SK-N-SH treated with all-trans-retinoic acid at 6 μM for 48 hours (cell line): Measurements from ENCODE around the gene COPE.
A peak's percentile ranks its signal among the peaks of the same experiment; 100 is the strongest.

Experiments used
- ATAC-seq: fragments of 200-7000 bp; cut with Tn5 transposase; 3 replicates; pipeline ENCODE4 v1.9.1; 2020; ENCODE audit warnings: mild to moderate bottlenecking, moderate library complexity
- ARNTL ChIP-seq: fragments of 450-650 bp; formaldehyde crosslinking; IDR thresholded peaks from 2 replicates; pipeline ENCODE4 v1.5.0; 2020; ENCODE audit warnings: low read depth, mild to moderate bottlenecking, moderate library complexity, borderline replicate concordance
- BACH2 ChIP-seq: fragments of 250-450 bp; sonication (Bioruptor Pico); IDR thresholded peaks from 2 replicates; pipeline ENCODE4 v1.9.0; 2021; ENCODE audit warnings: mild to moderate bottlenecking, borderline replicate concordance
- CSDC2 ChIP-seq: fragments of 250-450 bp; sonication (Bioruptor Pico); IDR thresholded peaks from 2 replicates; pipeline ENCODE4 v1.5.0; 2020; ENCODE audit warnings: mild to moderate bottlenecking, moderate library complexity
- ISL1 ChIP-seq: fragments of 250-450 bp; sonication (Bioruptor Pico); IDR thresholded peaks from 2 replicates; pipeline ENCODE4 v2.1.2; 2022; ENCODE audit warnings: mild to moderate bottlenecking, moderate library complexity
- OSR1 ChIP-seq: fragments of 250-450 bp; sonication (Bioruptor Pico); IDR thresholded peaks from 2 replicates; pipeline ENCODE4 v1.8.0; 2022; ENCODE audit warnings: moderate library complexity, mild to moderate bottlenecking, inconsistent platforms
- RARB ChIP-seq: fragments of 250-450 bp; sonication (Bioruptor Pico); IDR thresholded peaks from 2 replicates; pipeline ENCODE4 v1.8.0; 2021; ENCODE audit warnings: mild to moderate bottlenecking, moderate library complexity
- TCF4 ChIP-seq: fragments of 250-450 bp; sonication (Bioruptor Pico); IDR thresholded peaks from 2 replicates; pipeline ENCODE4 v1.8.0; 2021; ENCODE audit warnings: mild to moderate bottlenecking, moderate library complexity, borderline replicate concordance
- TOX ChIP-seq: fragments of 250-450 bp; sonication (Bioruptor Pico); IDR thresholded peaks from 2 replicates; pipeline ENCODE4 v1.8.0; 2021; ENCODE audit warnings: mild to moderate bottlenecking, moderate library complexity, borderline replicate concordance
- ZC3H10 ChIP-seq: fragments of 250-450 bp; sonication (Bioruptor Pico); IDR thresholded peaks from 2 replicates; pipeline ENCODE4 v1.5.1; 2021; ENCODE audit warnings: mild to moderate bottlenecking, moderate library complexity
- ZFP30 ChIP-seq: fragments of 450-650 bp; formaldehyde crosslinking; IDR thresholded peaks from 2 replicates; pipeline ENCODE4 v1.5.0; 2022; ENCODE audit warnings: mild to moderate bottlenecking, moderate library complexity
- ZNF565 ChIP-seq: fragments of 450-650 bp; formaldehyde crosslinking; conservative IDR thresholded peaks from 2 replicates; pipeline ENCODE4 v1.5.0; 2020; ENCODE audit warnings: low read depth, mild to moderate bottlenecking, moderate library complexity
- ZNF8 ChIP-seq: fragments of 450-650 bp; formaldehyde crosslinking; IDR thresholded peaks from 2 replicates; pipeline ENCODE4 v1.5.0; 2020; ENCODE audit warnings: mild to moderate bottlenecking, moderate library complexity
- TF ChIP-seq, protein P1 (sequence below): fragments of 250-450 bp; sonication (Bioruptor Pico); IDR thresholded peaks from 2 replicates; pipeline ENCODE4 v1.5.1; 2020; ENCODE audit warnings: low read depth, mild to moderate bottlenecking, moderate library complexity
- TF ChIP-seq, protein P2 (sequence below): fragments of 250-450 bp; sonication (Bioruptor Pico); IDR thresholded peaks from 2 replicates; pipeline ENCODE4 v1.5.0; 2020; ENCODE audit warnings: mild to moderate bottlenecking, moderate library complexity
- TF ChIP-seq, protein P3 (sequence below): fragments of 250-450 bp; sonication (Bioruptor Pico); IDR thresholded peaks from 2 replicates; pipeline ENCODE4 v1.5.1; 2021; ENCODE audit warnings: mild to moderate bottlenecking, moderate library complexity
- TF ChIP-seq, protein P4 (sequence below): fragments of 250-450 bp; sonication (Bioruptor Pico); IDR thresholded peaks from 2 replicates; pipeline ENCODE4 v1.8.0; 2021; ENCODE audit warnings: low read depth, mild to moderate bottlenecking, moderate library complexity, borderline replicate concordance
- TF ChIP-seq, protein P5 (sequence below): fragments of 250-450 bp; sonication (Bioruptor Pico); IDR thresholded peaks from 2 replicates; pipeline ENCODE4 v1.8.0; 2020; ENCODE audit warnings: mild to moderate bottlenecking, moderate library complexity, borderline replicate concordance

COPE gene

DNA sequence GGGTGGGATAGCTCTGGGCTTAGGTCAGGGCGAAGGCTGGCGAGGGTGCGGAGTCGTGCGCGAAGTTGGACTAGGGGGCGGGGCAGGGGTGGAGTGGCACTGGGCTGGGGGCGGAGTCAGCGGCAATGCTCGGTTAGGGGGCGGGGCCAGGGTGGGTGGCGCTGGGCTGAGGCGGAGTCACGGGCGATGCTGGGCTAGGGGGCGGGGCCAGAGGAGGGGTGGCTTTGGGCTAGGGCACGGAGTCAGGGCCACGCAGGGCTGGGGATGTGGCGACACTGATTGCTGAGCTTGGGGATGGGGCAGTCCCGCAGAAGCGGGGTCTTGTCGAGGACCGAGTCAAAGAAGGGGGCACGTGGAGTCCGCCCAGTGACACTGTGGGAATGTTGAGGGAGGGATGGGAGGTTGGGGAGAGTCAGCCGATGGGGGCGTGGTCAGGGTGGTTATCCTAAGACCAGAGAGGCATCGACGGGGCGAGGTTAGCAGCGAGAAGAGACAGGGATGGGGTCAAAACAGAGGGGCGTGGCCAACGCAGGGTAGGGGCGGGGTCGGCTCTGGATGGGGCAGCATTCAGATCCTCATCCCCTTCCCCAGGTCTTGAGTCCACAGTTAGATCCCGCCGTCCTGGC, 13.1 kb upstream of the COPE start:
- peak; percentile 89 for ATAC-seq
- TF ChIP-seq ZNF8 (no peak), TCF4 (CRISPR knock-in tag) (no peak), TOX (CRISPR knock-in tag) (no peak), ZC3H10 (no peak), BACH2 (CRISPR knock-in tag) (no peak), ARNTL (CRISPR knock-in tag) (no peak), ISL1 (CRISPR knock-in tag) (no peak), ZFP30 (no peak), OSR1 (CRISPR knock-in tag) (no peak), CSDC2 (no peak), ZNF565 (CRISPR knock-in tag) (no peak)
- TF ChIP-seq, protein P1, sequence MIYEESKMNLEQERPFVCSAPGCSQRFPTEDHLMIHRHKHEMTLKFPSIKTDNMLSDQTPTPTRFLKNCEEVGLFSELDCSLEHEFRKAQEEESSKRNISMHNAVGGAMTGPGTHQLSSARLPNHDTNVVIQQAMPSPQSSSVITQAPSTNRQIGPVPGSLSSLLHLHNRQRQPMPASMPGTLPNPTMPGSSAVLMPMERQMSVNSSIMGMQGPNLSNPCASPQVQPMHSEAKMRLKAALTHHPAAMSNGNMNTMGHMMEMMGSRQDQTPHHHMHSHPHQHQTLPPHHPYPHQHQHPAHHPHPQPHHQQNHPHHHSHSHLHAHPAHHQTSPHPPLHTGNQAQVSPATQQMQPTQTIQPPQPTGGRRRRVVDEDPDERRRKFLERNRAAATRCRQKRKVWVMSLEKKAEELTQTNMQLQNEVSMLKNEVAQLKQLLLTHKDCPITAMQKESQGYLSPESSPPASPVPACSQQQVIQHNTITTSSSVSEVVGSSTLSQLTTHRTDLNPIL (CRISPR knock-in tag) = no peak
- TF ChIP-seq, protein P2, sequence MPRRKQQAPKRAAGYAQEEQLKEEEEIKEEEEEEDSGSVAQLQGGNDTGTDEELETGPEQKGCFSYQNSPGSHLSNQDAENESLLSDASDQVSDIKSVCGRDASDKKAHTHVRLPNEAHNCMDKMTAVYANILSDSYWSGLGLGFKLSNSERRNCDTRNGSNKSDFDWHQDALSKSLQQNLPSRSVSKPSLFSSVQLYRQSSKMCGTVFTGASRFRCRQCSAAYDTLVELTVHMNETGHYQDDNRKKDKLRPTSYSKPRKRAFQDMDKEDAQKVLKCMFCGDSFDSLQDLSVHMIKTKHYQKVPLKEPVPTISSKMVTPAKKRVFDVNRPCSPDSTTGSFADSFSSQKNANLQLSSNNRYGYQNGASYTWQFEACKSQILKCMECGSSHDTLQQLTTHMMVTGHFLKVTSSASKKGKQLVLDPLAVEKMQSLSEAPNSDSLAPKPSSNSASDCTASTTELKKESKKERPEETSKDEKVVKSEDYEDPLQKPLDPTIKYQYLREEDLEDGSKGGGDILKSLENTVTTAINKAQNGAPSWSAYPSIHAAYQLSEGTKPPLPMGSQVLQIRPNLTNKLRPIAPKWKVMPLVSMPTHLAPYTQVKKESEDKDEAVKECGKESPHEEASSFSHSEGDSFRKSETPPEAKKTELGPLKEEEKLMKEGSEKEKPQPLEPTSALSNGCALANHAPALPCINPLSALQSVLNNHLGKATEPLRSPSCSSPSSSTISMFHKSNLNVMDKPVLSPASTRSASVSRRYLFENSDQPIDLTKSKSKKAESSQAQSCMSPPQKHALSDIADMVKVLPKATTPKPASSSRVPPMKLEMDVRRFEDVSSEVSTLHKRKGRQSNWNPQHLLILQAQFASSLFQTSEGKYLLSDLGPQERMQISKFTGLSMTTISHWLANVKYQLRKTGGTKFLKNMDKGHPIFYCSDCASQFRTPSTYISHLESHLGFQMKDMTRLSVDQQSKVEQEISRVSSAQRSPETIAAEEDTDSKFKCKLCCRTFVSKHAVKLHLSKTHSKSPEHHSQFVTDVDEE (CRISPR knock-in tag) = no peak
- TF ChIP-seq, protein P3, sequence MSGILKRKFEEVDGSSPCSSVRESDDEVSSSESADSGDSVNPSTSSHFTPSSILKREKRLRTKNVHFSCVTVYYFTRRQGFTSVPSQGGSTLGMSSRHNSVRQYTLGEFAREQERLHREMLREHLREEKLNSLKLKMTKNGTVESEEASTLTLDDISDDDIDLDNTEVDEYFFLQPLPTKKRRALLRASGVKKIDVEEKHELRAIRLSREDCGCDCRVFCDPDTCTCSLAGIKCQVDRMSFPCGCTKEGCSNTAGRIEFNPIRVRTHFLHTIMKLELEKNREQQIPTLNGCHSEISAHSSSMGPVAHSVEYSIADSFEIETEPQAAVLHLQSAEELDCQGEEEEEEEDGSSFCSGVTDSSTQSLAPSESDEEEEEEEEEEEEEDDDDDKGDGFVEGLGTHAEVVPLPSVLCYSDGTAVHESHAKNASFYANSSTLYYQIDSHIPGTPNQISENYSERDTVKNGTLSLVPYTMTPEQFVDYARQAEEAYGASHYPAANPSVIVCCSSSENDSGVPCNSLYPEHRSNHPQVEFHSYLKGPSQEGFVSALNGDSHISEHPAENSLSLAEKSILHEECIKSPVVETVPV = no peak
- TF ChIP-seq, protein P4, sequence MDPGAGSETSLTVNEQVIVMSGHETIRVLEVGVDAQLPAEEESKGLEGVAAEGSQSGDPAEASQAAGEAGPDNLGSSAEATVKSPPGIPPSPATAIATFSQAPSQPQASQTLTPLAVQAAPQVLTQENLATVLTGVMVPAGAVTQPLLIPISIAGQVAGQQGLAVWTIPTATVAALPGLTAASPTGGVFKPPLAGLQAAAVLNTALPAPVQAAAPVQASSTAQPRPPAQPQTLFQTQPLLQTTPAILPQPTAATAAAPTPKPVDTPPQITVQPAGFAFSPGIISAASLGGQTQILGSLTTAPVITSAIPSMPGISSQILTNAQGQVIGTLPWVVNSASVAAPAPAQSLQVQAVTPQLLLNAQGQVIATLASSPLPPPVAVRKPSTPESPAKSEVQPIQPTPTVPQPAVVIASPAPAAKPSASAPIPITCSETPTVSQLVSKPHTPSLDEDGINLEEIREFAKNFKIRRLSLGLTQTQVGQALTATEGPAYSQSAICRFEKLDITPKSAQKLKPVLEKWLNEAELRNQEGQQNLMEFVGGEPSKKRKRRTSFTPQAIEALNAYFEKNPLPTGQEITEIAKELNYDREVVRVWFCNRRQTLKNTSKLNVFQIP (CRISPR knock-in tag) = no peak

DNA sequence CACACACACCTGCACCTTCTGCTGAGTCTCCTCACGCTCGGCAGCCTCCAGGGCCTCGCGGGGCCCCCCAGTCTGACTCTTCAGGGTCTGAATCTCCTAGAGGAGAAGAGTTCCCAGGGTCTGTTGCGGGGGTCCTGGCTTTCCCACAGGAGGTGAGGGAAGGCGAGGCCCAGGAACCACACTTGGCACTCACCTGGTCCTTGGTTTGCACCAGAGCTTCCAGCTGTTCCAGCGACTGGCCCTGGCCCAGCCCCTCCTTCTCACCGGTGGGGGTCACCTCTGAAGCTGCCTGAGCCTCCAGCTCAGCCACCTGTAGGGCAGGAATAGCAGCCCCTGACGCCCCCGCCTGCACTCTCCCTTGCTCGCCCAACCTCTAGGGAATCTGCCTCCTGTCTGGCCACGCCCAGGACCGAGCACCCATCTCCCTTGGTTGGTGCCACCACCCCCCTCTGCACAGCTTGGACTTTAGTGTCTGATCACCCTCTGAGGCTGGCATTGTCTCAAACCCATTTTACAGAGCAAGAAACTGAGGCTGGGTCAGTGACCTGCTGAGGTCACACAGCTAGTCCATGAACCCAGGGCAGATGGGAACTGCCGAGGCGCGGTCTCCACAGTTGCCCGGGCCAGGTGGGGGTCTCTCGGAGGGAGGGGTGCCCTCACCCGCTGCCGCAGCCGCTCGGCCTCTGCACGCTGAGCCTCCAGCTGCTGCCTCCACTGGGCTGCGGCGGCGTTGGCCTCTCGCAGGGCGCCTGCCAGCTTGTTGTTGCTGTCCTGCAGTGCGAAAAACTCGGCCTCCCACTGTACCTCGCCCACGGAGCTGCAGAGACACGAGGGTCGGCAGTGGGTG, 12.4 kb upstream of the COPE start:
- ATAC-seq = no peak
- no peak for TF ChIP-seq ZNF8
- no peak for TF ChIP-seq ZC3H10
- TF ChIP-seq, protein P3 = no peak
- TF ChIP-seq, protein P1 (CRISPR knock-in tag) = no peak
- TF ChIP-seq OSR1 (CRISPR knock-in tag) = no peak
- TF ChIP-seq ARNTL (CRISPR knock-in tag) = no peak
- no peak for TF ChIP-seq RARB
- TF ChIP-seq, protein P5, sequence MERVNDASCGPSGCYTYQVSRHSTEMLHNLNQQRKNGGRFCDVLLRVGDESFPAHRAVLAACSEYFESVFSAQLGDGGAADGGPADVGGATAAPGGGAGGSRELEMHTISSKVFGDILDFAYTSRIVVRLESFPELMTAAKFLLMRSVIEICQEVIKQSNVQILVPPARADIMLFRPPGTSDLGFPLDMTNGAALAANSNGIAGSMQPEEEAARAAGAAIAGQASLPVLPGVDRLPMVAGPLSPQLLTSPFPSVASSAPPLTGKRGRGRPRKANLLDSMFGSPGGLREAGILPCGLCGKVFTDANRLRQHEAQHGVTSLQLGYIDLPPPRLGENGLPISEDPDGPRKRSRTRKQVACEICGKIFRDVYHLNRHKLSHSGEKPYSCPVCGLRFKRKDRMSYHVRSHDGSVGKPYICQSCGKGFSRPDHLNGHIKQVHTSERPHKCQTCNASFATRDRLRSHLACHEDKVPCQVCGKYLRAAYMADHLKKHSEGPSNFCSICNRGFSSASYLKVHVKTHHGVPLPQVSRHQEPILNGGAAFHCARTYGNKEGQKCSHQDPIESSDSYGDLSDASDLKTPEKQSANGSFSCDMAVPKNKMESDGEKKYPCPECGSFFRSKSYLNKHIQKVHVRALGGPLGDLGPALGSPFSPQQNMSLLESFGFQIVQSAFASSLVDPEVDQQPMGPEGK (CRISPR knock-in tag) = no peak
